SJSA1 (cell line): ENCODE measurements around the gene MREG. TPM values are rescaled to one million over a fixed set of nuclear protein-coding genes. Genes with fewer than 3 reads are reported as not detected.

Experiments
- DNase-seq, 2 experiments: peaks; one replicate each; pipeline ENCODE4 v3.0.0-alpha.2; 2015 to 2020; ENCODE audit warnings: low spot score in 2 of 2, low read depth in 1 of 2
- H3K27ac ChIP-seq: fragments of 250-450 bp; sonication (Bioruptor Pico); 2 replicates; pipeline ENCODE4 v1.5.1; 2020; ENCODE audit warnings: mild to moderate bottlenecking, moderate library complexity
- H3K27me3 ChIP-seq: fragments of 250-450 bp; sonication (Bioruptor Pico); replicated peaks from 2 replicates; pipeline ENCODE4 v1.5.1; 2020; ENCODE audit warnings: mild to moderate bottlenecking, moderate library complexity
- H3K36me3 ChIP-seq: fragments of 250-450 bp; sonication (Bioruptor Pico); 2 replicates; pipeline ENCODE4 v1.5.1; 2020; ENCODE audit warnings: mild to moderate bottlenecking
- H3K4me1 ChIP-seq: fragments of 250-450 bp; sonication (Bioruptor Pico); replicated peaks from 2 replicates; pipeline ENCODE4 v1.6.1; 2021; ENCODE audit warnings: mild to moderate bottlenecking
- H3K4me3 ChIP-seq: fragments of 250-450 bp; sonication (Bioruptor Pico); 2 replicates; pipeline ENCODE4 v1.5.1; 2020; ENCODE audit warnings: mild to moderate bottlenecking
- H3K9me3 ChIP-seq: fragments of 250-450 bp; sonication (Bioruptor Pico); replicated peaks from 2 replicates; pipeline ENCODE4 v1.5.1; 2020; ENCODE audit warnings: mild to moderate bottlenecking
- total RNA-seq: library from RNA; depleted of rRNA; stranded (reverse); fragments of >200 nt; shearing (Covaris generic); gene quantifications from 2 replicates; pipeline ENCODE4 v1.2.3, GENCODE V29; 2014; rRNA removed

MREG gene
- total RNA-seq, 1 experiment from 2014 or later, result 1.9 TPM

GRCh38 chr2:215903203-215903602 is 110.1 kb downstream of the MREG start:
- no peak for DNase-seq
- no peak overlapping the region for H3K27ac ChIP-seq
- H3K27me3 ChIP-seq, result no peaks in the 10 kb centered on the region
- no peak overlapping the region for H3K4me3 ChIP-seq
- H3K4me1 ChIP-seq, result no peaks in the 10 kb centered on the region
- no peaks in the 10 kb centered on the region for H3K9me3 ChIP-seq
- no peaks in the 10 kb centered on the region for H3K36me3 ChIP-seq

GRCh38 chr2:215901796-215902195 is 111.6 kb downstream of the MREG start:
- H3K27ac ChIP-seq, result no peak overlapping the region
- no peaks in the 10 kb centered on the region for H3K4me1 ChIP-seq
- H3K4me3 ChIP-seq, result no peak overlapping the region
- no peaks in the 10 kb centered on the region for H3K9me3 ChIP-seq
- no peaks in the 10 kb centered on the region for H3K36me3 ChIP-seq
- DNase-seq, result no peak
- H3K27me3 ChIP-seq, result no peaks in the 10 kb centered on the region

- H3K27ac ChIP-seq, result no peak overlapping the region
- DNase-seq, result no peak
Observed at GRCh38 chr2:215900843-215901242, 112.5 kb downstream of the MREG start.

GRCh38 chr2:215900203-215900611 is 113.1 kb downstream of the MREG start:
- no peak overlapping the region for H3K27ac ChIP-seq
- no peaks in the 10 kb centered on the region for H3K36me3 ChIP-seq
- H3K4me1 ChIP-seq, result no peaks in the 10 kb centered on the region
- no peaks in the 10 kb centered on the region for H3K27me3 ChIP-seq
- H3K9me3 ChIP-seq, result no peaks in the 10 kb centered on the region
- no peak overlapping the region for H3K4me3 ChIP-seq
- no peak for DNase-seq

More at GRCh38 chr2:215900843-215901242, 112.5 kb downstream of the MREG start:
- H3K9me3 ChIP-seq, result no peaks in the 10 kb centered on the region
- H3K27me3 ChIP-seq, result no peaks in the 10 kb centered on the region
- no peaks in the 10 kb centered on the region for H3K4me1 ChIP-seq
- no peak overlapping the region for H3K4me3 ChIP-seq
- no peaks in the 10 kb centered on the region for H3K36me3 ChIP-seq

GRCh38 chr2:215899141-215900074 is 113.9 kb downstream of the MREG start:
- no peaks in the 10 kb centered on the region for H3K9me3 ChIP-seq
- no peaks in the 10 kb centered on the region for H3K27me3 ChIP-seq
- no peak overlapping the region for H3K27ac ChIP-seq
- no peak for DNase-seq
- no peaks in the 10 kb centered on the region for H3K36me3 ChIP-seq
- no peaks in the 10 kb centered on the region for H3K4me1 ChIP-seq
- no peak overlapping the region for H3K4me3 ChIP-seq

- H3K9me3 ChIP-seq, result no peaks in the 10 kb centered on the region
- no peaks in the 10 kb centered on the region; the same call in 1 of the 2 replicates for H3K27me3 ChIP-seq
- no peaks in the 10 kb centered on the region for H3K36me3 ChIP-seq
- DNase-seq, result no peak
- H3K4me1 ChIP-seq, result no peaks in the 10 kb centered on the region
- no peak overlapping the region for H3K27ac ChIP-seq
- H3K4me3 ChIP-seq, result no peak overlapping the region
Observed at GRCh38 chr2:215898363-215898762, 115.0 kb downstream of the MREG start.

GRCh38 chr2:215896921-215897320 is 116.4 kb downstream of the MREG start:
- no peak for DNase-seq
- Histone ChIP-seq H3K9me3 (no peaks in the 10 kb centered on the region), H3K27ac (no peak overlapping the region), H3K27me3 (no peaks in the 10 kb centered on the region; the same call in 1 of the 2 replicates), H3K36me3 (no peaks in the 10 kb centered on the region), H3K4me3 (no peak overlapping the region), H3K4me1 (no peaks in the 10 kb centered on the region)

GRCh38 chr2:215895330-215895729 is 118.0 kb downstream of the MREG start:
- no peaks in the 10 kb centered on the region for H3K4me1 ChIP-seq
- no peaks in the 10 kb centered on the region for H3K36me3 ChIP-seq
- no peak for DNase-seq
- no peak overlapping the region for H3K4me3 ChIP-seq
- H3K27ac ChIP-seq, result no peak overlapping the region
- no peaks in the 10 kb centered on the region for H3K9me3 ChIP-seq
- H3K27me3 ChIP-seq, result no peaks in the 10 kb centered on the region; the same call in 1 of the 2 replicates

Other genes starting within 250 kb of the MREG start
- 7.8 and 24.7 TPM in 2 replicates for gene PECR, start 68.3 kb upstream of the MREG start, total RNA-seq
- gene TMEM169, start 68.4 kb upstream of the MREG start, total RNA-seq, result 0.19 and 0.84 TPM in 2 replicates
- 299 and 387 TPM in 2 replicates for gene XRCC5, start 95.8 kb upstream of the MREG start, total RNA-seq